HG03442 (cell line): ENCODE measurements around the gene IGFL4.

ENCODE experiments used
- ATAC-seq: cut with Tn5 transposase; IDR thresholded peaks from one replicate; pipeline ENCODE4 v1.9.1; 2021; ENCODE audit warnings: mild to moderate bottlenecking, moderate library complexity; ENCODE audit not compliant: unreplicated experiment

The IGFL4 gene

DNA sequence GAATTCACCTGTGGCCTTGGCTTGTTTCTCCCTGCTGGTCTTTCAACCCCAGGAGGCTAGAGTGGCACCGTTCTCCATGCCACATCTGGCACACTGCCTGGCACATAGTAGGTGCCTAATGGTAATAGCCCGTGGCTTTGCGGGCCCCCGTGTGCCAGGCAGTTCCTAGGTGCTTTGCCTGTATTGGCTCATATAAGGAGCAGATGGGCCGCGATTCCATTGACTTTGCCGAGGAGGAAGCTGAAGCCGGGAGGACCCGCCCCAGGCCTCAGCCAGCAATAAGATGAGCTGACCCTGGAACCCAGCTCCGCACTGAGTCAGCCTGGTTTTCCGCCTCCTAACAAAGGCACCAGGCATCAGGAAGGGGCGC, 18.8 kb downstream of the IGFL4 start:
- ATAC-seq: no peak

DNA sequence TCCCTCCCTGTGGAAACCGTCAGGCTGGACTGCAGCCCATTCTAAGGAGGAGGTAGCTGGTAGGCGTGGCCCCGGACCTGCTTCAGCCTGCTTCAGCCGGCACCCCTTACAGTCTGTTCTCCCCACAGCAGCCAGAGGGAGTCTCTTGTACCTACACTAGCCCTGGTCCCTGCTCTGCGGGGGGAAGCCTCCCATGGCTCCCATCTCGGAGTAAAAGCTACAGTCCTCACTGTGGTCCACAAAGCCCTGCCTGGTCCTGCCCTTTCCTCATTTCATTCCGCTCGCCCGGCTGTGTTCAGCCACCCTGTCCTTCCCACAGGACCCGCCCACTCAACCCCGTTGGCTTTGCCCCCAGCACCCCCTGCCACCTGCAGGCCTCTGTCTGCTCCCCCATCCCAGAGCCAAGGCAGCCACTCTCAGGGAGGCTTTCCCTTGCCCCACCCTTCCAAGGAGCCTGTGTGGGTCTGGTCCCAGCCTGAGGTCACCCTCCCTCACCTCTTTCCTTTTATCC, 19.2 kb downstream of the IGFL4 start:
- ATAC-seq: no peak

DNA sequence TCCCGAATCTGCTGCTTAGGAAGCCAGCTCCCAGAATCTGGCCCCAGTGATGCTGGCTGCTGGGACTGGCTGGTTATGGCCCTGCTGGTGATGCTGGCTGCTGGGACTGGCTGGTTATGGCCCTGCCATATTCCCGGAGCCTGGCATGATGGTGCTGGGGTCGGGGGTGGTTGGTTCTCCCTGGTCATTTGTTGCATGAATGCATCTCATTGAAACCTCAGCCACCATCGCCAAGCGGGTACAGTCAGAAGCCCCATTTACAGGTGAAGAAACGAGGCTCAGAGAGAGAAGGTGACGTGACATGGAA, 20.0 kb downstream of the IGFL4 start:
- no peak for ATAC-seq

DNA sequence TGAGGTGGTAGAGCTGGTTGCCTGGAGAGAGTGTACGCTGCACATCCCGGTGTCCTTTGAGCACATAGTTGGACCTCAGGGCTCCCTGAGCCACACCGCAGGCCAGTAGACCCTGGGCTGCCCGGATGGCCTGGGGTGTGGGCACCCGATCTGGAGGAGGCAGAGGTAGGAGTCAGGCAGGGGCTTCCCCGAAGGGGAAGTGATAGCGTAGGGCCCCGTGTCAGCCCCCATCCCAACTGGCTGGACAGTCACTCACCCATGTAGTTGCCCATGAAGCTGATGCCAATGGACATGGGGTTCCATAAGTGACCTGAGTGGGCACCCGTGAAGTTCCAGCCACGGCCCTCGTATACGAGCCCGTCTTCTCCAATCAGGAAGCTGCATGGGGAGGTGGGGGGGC, 21.5 kb downstream of the IGFL4 start:
- ATAC-seq: no peak

DNA sequence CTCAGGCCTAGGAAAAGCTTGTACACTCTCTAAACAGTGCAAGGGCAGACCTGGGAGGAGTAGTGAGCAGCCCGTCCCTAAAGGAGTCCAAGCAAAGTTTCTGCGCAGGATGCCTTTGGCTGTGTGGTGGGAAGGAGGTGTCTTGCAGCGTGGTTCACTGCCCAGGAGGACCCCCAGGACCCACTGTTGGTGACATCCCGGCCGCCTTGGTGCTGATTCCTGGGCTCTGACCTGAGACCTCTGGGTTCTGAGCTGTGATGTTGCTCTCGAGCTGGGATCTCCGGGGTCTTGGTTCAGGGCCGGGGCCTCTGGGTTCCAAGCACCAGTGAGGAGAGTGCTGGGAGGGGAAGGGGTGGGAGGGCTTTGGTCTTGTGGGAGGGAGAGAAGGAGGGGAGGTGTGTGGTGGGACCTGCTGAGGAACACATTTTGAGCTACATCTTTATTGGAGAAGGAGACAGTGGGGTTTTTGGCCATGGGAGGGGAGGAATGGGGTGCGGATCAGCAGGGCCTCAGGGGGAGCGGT, 22.0 kb downstream of the IGFL4 start:
- ATAC-seq: no peak

DNA sequence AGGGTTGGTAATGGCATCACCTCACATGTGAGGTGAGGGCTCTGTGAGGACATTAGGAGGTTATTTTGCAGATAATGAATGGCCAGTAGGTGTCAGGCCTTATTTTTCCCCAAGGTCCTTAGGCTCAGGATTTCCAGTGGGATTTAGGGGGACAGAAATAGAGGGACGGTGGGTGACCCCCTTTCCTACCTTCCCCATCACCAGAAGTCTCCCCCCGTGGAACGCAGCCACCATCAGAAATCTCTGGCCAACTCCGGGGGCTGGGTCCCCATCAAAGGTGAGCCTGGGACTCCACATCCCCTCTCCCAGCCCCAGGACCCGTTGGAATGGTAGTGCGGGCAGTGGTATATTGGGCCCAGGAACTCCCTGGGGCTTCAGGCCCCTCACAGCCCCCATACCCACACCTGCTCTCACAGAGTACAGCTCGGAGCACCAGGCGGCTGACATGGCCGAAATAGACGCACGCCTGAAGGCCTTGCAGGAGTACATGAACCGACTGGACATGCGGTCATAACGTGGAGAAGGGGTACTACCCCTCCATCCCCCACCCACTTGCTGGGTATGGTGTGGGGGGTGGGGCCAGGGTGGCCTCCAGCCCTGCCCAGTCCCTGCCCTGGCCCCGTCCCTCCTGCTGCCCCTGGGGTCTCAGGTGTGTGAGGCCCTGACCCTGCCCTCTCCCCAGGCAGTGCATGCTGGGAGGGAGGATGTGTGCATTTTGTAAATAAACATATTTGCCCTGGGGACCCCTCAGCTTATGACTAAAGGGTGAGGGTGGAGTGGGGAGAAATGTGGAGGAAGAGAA, 22.7 kb downstream of the IGFL4 start:
- no peak for ATAC-seq

DNA sequence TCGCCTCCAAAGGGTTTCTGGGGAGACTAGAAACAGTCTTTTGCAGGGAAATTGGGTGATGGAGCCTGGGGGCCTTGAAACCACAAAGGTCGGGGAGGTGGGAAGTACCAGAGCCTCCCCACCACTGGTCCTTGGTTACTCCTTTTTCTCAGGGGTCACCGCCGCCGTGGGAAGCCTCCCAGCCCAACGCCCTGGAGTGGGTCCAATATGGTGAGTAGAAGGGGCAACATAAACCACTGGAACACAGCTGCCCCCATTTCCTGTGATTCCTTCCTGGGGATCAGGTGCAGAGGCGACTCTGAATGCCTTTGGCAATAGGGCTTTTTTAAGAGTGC, 23.7 kb downstream of the IGFL4 start:
- no peak for ATAC-seq

DNA sequence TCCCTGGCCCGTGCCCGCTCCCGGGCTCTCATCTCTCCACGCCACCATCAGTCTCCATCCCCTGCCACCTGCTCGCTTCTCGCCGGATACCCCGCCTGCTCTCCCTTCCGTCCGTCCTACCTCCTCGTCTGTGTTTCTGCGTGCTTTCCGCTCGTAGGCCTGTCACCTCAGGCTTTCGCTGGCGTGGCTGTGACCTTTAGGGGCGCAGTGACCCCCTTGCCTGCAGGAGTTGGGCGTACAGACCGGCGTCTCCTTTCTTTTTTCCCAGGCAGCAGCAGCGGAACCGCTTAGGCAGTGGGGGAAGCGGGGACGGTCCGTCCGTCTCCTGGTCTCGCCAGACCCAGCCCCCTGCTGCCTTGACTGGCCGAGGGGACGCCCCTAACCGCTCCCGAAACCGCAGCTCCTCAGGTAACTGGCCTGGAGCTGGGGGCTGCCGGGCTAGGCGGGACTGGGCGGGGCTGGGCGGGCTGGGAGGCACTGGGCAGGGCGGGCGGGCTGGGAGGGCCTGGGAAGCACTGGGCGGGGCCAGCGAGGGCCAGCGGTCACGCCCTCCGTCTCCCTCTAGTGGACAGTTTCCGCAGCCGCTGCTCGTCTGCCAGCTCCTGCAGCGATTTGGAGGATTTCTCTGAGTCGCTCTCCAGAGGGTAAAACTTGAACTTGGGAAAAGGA, 24.2 kb downstream of the IGFL4 start:
- ATAC-seq: no peak

DNA sequence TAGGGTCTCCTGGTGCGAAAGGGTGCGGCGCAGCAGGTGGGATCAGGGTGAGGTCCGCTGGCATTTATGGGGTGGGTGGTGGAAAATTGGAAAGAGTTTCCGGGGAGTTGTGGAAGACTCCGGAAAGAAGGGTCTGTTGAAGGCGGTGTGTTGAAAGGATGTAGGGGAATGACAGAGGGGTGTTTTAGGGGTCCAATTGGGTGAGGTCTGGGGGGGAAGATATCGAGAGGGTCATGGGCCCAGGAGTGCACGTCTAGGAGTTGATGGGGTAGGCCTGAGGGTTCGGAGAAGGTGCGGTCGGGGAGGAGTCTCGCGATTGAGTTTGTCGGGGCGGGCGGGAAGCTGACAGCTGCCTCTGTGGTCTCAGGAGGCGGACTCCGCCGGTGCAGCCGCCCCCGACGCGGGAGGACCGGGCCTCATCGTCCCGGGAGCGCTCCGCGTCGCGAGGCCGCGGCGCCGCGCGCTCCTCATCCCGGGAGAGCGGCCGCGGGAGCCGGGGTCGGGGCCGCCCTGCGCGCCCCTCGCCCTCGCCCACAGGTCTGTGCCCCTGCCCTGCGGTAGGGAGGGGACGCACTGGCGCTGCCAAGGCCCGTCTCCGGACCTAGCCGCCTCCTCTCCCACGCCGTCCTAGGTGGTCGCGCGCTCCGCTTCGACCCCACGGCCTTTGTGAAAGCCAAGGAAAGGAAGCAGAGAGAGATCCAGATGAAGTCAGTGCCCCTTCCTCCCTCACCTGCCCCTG, 24.9 kb downstream of the IGFL4 start:
- ATAC-seq: no peak

DNA sequence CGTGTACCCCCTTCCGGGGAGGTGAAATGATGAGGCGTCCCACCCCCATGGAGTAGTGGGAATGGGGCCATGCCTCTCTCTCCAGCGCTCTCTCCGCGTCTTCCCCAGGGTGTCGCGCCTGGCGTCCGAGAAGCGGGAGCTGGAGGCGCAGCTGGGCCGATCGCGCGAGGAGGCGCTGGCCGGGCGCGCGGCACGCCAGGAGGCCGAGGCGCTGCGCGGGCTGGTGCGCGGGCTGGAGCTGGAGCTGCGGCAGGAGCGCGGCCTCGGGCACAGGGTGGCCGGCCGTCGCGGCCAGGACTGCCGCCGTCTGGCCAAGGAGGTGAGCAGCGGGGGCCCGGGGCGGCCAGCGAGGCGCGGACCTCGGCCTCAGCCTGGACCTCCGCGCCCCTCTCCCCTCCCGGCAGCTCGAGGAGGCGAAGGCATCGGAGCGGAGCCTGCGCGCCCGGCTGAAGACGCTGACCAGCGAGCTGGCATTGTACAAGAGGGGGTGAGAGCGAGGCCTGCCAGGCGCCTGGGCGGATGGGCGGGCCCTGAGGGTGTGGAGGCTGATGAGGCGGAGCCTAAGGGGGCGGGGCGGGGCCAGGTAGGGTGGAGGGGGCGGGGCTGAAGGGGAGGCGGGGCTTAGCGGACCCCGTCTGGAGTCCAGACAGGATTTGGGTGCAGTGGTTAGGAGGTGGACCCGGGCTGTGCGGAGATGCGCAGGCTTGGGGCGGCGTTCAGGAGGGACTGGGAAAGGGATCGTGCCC, 25.7 kb downstream of the IGFL4 start:
- ATAC-seq: no peak

DNA sequence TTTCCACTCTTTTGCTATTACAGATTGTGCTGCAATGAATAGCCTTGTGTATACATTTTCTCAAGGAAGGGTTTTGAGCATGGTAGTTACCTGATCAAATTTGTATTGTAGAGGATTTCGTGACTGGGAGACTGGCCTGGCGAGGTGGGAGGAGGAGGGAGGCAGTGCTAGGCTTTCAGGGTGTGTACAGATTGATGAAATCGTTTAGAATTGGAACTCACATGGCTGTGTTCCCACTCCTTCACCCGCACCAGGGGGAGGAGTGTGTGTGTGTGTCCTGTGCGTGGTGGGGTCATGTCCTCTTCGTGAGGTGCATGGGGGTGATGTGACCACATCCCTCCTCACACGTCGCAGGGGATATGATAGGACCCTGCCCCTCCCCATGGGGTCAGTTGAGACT, 26.3 kb downstream of the IGFL4 start:
- no peak for ATAC-seq

DNA sequence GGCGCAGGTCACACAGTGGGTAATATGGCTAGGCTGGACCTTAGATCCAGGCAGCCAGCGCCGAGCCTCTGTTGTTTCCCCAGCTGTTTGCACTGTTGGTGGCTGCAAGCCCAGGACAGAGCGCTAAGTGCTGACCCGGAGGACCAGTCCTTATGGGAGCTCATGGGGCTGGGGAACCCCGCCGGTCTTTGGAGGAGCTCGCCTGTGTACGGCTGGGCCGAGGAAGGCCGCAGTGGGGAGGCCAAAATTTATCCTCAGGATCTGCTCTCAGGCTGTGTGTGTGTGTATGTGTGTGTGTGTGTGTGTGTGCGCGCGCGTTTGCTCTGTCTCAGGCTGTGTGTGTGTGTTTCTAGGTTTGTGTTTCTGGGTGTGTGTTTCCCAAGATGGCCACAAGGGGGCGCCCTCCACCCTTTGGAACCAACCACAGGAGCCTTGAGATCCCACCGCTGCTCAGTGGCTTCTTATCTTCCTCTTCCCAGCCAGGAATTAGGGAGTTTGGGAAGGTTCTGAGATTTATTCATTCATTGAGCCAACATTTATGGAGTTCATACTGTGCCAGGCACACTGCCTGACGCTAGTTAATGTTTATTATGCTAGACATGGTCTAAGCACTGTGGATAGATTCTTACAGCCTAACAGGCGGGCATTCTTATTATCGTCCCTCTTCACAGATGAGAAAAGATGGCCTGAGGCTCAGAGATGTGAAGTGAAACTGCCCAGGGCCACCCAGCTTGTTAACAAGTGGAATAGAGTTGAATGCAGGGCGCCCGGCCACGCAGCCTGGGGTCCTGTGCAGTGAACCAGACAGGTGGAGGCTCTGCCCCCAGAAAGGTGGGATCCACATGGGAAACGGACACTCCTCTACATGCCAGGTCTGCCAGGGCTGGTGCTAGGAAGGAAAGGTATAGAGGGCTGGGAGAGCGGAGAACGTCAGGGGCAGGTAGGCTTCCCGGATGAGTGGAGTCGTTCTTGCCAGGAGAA, 31.0 kb downstream of the IGFL4 start:
- no peak for ATAC-seq

DNA sequence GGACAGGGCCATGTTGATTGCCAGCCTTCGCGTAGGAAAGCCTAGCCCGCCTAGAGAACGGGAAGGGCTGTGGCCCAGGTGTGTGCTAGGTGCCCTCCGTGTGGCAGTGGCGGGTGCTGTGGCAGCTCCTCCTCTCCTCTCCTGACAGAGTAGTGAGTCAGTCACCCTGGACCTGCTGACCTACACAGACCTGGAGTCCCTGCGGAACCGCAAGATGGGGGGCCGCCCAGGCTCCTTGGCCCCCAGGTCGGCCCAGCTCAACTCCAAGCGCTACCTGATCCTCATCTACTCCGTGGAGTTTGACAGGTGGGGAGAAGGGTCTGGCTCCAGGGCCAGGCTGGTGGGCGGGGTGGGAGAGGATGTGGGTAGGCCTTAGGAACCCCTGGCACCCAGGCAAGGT, 34.4 kb downstream of the IGFL4 start:
- no peak for ATAC-seq

DNA sequence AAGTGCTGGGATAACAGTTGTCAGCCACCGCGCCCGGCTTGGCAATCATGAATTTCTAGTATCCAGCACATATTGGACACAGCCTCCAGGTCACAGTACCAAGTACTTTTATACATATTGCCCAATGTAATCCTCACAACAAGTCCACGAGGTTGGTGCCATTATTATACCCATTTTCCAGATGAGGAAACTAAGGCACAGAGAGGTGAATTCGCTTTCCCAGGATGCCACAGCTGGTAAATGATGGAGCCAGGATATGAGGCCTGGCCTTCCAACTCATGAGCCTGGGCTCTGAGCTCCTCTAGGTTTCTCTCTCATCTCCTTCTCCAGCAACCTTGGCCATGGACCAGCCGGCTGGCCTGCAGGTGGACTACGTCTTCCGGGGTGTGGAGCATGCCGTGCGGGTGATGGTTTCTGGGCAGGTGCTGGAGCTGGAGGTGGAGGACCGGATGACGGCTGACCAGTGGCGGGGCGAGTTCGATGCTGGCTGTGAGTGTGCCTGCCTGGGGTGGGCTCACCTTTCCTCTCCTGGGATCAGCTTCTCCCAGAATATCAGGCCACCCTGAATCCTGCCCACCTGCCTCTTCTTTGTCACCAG, 38.0 kb downstream of the IGFL4 start:
- no peak for ATAC-seq

DNA sequence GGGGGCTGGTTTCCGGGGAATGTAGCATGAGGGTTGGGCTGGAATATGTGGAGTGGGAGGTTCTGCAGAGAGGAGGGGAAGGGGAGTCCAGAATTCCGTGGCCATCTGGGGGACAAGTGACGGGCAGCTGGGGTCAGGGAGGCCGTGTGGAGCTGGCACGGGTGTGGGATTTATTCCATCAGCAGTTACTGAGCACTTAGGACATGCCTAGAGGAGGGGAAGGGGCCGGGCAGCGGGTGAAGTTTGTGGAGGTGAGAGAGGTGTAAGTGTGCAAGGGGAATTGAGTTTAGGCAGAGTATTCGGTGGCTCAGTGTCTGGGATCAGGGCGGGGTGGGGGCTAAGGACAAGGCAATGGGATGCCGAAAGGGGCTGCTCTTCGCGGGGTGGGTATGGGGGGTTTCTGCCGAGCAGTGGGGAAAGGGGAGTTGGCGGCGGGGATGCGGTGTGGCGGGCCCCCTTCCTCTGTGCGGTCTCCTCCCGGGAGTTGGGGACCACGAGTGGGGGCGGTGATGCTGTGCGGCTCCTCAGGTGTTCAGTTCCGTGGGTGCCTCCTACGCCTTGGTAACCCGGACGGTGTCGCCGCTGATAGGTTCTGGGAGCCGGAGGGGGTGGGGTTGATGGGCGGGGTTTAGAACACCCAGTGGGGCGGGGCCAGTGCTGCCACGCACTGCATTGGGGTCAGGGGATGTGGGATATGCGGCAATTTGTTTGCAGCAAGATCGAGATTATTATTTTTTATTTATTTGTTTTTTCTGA, 40.1 kb downstream of the IGFL4 start:
- no peak for ATAC-seq

DNA sequence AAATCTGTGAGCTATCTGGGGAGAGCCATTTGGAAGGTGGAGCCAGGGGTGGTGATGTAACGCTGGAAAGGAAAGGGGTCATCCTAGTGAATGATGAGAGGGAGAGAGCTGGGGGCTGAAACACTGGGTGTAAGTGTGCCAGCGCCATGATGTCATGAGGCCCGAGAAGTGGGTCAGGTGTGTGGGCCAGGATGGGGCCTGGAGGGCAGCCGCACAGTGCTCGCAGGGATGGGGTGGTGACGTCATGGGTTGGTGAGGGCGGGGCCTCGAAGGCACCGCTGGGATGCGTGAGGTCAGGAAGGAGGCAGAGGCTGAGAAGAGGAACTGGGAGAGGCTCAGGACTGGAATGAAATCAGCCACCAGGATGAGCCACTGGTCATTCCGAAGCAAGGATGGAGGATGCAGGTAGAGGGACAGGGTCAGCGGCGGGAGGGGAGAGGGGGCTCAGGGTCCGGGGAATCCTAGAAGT, 41.1 kb downstream of the IGFL4 start:
- ATAC-seq: no peak

DNA sequence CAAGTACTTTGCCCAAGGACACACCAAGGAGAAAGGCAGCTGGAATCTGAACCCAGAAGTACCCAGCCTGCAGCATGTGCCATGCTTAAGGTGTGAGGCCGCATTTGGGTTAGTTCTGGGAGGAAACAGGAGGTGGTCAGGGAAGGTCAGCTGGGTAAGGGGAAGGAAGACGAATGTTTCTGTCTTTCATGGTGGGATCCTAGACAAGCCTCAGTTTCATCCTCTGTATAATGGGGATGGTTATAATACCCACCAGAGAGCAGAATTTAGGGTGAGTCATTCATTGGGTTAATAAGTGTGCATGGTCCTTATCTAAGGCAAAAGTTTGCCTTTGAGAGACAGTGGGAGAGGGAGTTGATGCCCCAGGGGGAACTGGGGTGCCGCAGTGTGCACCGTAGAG, 42.0 kb downstream of the IGFL4 start:
- ATAC-seq: no peak

DNA sequence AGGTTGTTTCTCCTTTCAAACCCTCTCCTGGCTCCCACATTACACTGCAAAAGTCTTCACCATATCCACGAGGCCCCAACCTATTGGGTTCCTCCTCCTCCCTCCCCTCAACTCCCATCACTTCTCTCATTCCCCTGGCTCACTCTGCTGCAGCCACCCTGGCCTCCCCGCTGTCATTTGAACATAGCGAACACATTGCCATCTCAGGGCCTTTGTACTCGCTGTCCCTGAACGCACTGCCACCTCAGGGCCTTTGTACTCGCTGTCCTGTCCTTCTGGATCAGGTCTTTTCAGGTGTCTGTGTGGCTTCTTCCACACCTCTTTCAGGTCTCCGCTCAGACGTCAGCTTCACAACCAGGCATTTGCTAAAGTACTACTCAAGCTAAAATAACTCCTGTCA, 43.9 kb downstream of the IGFL4 start:
- ATAC-seq: no peak
